Measurements from ENCODE around the gene CCM2.

The CCM2 gene

DNA sequence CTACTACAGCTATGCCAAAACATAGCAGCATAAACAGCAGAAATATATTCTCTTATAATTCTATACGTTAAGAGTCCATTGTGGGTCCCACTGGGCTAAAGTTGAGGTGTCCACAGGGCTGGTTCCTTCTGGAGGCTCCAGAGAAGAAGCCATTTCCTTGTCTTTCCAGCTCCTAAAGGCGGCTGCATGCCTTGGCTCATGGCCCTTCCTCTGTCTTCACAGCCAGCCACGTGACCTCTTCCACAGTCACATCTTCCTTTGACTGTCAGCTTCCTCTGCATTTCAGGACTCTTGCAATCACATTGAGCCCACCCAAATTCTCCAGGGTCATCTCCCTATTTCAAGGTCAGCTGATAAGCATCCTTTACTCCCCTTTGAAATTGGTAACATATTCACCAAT lies 71.5 kb downstream of the CCM2 start:
- no peaks in the 10 kb centered on the region for H3K4me1 ChIP-seq
- H3K4me3 ChIP-seq: no peak overlapping the region
- no peak for DNase-seq (ENCODE audit: low spot score in 2 of 2)
- H3K36me3 ChIP-seq (replicated peaks): peaks cover 6% of the 10 kb centered on the region
- H3K9me3 ChIP-seq: no peaks in the 10 kb centered on the region
- in situ Hi-C loops (cut with MboI; ENCODE audit: low sequenced_read_pairs): no loop called here
- H3K27me3 ChIP-seq (ENCODE audit: low read depth): no peaks in the 10 kb centered on the region

DNA sequence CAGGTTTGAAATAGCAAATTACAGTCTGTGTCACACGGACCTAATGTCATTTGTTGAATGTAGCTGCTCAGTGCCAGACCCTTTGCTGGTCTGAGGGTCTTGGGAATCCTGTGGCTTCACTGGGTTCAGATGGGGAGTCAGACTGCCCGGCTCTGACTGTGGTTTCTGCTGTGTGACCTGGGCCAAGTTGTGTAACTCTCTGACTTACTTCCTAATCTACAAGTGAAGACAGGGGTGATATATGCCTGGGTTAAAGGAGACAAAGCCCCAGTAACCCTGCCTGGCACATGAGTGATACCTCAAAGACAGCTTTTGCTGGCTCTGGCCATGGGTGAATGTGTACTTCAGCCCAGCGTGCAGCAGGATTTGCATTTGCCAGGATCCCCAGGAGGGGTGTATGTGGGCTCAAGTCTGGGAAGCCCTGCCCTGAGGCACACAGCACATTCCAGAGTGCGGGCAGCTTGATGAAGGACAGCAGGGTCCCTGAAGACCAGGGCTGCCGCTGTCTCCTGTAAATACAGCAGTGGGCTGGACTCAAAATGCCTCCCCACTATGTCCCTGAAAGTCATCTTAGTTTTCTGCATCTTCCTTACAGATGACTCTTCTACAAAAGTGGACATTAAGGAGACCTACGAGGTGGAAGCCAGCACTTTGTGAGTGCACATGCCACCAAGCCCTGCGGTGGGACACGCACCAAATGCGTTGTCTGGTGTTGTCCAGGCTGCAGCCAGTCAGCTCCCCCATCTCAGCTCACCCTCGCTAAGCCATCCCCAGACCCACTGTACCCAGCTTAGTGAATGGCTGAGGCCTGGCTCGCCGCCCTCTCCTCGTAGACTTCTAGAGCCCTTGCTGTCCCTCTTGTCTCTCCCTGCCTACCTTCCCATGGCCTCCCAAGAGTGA lies 72.4 kb downstream of the CCM2 start:
- Histone ChIP-seq H3K9me3 (no peaks in the 10 kb centered on the region), H3K4me3 (no peak overlapping the region), H3K36me3 (replicated peaks) (peaks cover 6% of the 10 kb centered on the region), H3K27me3 (ENCODE audit: low read depth) (no peaks in the 10 kb centered on the region), H3K4me1 (no peaks in the 10 kb centered on the region)
- no peak for DNase-seq (ENCODE audit: low spot score in 2 of 2)
- in situ Hi-C loops (cut with MboI; ENCODE audit: low sequenced_read_pairs): no loop called here

DNA sequence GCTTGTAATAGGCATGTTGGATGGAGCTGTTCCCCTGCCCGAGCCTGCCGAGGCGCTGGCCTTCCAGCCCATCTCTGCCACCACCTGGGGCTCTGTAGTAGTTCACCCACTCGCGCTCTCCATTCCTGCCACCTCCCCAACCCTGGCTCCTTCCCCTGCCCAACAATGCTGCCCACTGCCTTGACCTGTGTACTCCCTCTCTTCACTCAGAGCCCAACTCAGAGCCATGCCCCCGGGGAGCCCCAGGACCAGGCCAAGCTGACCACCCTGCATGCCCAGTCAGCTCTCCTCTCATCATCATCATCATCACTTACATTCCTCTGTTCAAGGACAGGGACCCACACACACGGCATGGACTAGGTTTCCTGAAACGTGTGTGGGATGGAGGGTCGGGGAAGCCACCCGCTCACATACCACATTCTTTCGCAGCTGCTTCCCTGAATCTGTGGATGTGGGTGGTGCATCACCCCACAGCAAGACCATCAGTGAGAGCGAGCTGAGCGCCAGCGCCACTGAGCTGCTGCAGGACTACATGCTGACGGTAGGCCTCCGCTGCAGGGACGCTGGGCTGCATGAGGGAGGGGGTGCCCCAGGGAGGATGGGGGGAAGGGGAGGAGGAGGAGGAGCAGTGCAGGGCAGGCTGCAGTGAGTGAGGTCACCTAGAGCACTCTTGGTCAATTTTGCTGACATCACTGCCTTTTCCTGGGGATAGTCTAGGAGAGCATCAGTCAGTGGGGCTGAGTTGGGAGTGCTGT lies 73.2 kb downstream of the CCM2 start:
- peaks cover 6% of the 10 kb centered on the region for H3K36me3 ChIP-seq (replicated peaks)
- no peaks in the 10 kb centered on the region for H3K4me1 ChIP-seq
- H3K4me3 ChIP-seq: no peak overlapping the region
- no peak for DNase-seq (ENCODE audit: low spot score in 2 of 2)
- no peaks in the 10 kb centered on the region for H3K9me3 ChIP-seq
- in situ Hi-C loops (cut with MboI; ENCODE audit: low sequenced_read_pairs): no loop called here
- H3K27me3 ChIP-seq (ENCODE audit: low read depth): no peaks in the 10 kb centered on the region

DNA sequence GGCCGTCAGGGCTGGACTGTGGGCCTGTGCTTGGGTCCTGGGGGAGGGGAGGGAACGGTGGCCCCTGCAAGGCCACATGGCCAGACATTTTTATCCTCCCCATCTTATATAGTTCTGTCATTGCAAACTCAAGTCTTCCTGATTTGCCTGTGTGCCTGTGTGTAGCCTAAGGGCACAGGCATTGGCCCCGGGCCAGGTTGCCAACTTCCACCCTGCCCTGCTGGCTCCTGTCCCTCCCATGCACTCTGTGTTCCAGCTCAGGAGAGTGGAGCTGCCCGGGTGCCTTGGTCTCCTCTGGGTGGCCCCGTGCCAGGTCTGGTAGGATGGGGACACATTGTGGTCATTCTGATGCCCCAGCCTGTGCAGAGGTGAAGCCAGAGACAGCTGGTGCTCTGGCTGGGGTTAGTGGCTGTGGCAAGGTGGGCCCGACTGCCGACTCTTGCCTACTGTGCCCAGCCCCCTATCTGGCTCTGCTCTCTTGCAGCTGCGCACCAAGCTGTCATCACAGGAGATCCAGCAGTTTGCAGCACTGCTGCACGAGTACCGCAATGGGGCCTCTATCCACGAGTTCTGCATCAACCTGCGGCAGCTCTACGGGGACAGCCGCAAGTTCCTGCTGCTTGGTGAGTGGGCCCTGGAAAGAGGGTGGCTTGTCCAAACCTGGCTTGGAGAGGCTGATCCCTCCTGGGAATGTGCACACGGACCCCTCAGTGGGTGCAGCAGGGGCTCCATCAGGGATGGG lies 74.0 kb downstream of the CCM2 start:
- Histone ChIP-seq H3K27me3 (ENCODE audit: low read depth) (no peaks in the 10 kb centered on the region), H3K4me1 (no peaks in the 10 kb centered on the region), H3K4me3 (no peak overlapping the region), H3K36me3 (replicated peaks) (peaks cover 6% of the 10 kb centered on the region), H3K9me3 (no peaks in the 10 kb centered on the region)
- no peak for DNase-seq (ENCODE audit: low spot score in 2 of 2)
- in situ Hi-C loops (cut with MboI; ENCODE audit: low sequenced_read_pairs): no loop called here

DNA sequence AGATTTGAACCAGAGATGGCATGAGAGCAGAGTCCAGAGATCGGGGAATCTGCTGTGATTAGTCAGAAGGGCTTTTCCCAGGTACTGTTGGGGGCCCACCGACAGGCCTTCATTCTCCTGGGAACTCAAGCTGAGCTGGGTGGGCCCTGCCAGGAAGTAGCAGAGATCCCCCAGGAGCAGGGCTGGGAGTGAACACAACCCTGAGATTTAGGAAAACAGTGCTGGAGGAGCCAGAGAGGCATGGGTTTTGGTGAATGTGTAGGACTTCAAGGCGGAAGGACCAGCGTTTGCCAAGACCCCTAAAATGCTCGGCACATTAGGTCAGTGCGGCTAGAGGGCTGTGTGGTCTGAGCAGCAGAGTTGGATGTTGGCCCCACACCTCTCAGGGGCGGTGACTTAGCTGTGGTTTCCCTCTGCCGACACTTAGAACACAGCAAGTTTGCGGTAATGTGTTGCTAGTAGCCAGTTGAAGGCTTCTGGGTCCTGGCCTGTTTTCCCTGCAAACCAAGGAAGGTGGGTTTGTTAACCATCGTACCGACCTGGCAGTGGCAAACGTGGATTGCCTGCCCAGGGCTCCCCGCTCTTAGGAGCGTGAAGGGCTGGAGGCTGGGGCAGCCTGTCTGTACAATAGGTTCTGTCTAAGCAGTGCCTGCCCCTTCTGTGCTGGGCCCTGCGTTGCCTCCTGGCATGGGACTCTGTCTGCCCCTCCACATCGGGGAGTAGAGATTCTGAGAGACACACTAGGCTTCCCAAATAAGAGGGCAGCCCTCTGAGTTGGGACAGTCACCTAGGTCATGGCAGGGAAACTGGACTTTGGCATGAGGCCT lies 74.7 kb downstream of the CCM2 start:
- in situ Hi-C loops (cut with MboI; ENCODE audit: low sequenced_read_pairs): no loop called here
- H3K36me3 ChIP-seq (replicated peaks): peaks cover 6% of the 10 kb centered on the region
- no peak for DNase-seq (ENCODE audit: low spot score in 2 of 2)

DNA sequence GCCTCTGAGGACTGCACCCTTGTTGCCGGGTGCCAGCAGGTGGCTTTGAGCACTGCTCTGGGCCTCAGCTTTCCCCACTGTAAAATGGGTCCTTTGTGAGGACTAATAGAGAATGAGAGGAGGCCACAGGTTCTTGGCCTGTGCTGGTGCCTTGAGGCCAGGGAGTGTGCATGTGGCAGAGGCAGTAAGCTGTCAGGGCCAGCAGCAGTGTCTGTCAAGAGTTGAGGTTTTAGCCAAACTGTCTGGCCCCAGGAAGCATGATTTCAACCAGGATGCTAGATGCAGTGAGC lies 75.3 kb downstream of the CCM2 start:
- peaks cover 6% of the 10 kb centered on the region for H3K36me3 ChIP-seq (replicated peaks)

More for the DNA sequence above, 74.7 kb downstream of the CCM2 start:
- no peaks in the 10 kb centered on the region for H3K4me1 ChIP-seq
- no peaks in the 10 kb centered on the region for H3K27me3 ChIP-seq (ENCODE audit: low read depth)
- H3K4me3 ChIP-seq: no peak overlapping the region
- no peaks in the 10 kb centered on the region for H3K9me3 ChIP-seq

DNA sequence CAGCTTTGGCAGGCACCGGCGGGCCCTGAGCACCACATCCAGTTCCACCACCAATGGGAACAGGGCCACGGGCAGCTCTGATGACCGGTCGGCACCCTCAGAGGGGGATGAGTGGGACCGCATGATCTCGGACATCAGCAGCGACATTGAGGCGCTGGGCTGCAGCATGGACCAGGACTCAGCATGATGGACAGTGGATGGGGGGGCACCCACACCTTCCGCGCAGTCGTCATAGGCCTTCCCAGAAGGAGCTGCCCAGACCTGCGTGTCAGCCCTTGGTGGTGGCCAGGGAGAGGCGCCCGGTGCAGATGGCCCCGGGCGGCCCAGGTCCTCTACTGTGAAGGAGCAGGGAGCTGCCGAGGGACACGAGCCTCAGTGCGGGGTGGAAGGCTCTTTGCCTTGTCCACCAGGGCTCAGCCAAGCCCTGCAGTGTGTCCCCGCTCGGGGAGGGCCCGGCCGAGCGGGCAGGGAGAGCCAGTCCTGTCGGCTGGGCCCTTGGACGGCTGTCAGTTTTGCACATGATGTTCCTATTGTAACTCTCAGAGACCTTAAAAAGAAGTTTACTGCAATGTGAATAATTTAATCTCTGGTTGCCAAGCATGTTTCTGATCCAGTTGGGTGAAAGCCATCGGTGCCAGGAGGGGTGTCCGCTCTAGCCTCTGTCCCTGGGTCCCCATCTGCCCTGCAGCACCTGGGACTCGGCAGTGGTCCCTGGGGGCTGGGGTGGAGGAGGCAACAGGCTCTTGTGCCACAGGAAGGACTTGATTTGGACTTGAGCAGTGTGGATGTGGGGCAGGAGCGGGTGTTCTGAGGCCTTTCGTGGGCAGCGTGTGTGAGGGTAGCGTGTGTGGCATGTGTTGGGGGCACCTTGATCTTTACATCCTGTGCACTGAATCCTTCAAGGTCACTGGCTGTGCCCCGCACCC lies 76.1 kb downstream of the CCM2 start:
- no peaks in the 10 kb centered on the region for H3K27me3 ChIP-seq (ENCODE audit: low read depth)
- H3K9me3 ChIP-seq: no peaks in the 10 kb centered on the region
- DNase-seq (ENCODE audit: low spot score in 2 of 2): no peak
- H3K4me3 ChIP-seq: no peak overlapping the region
- in situ Hi-C loops (cut with MboI; ENCODE audit: low sequenced_read_pairs): no loop called here
- H3K4me1 ChIP-seq: no peaks in the 10 kb centered on the region
- H3K36me3 ChIP-seq (replicated peaks): peaks cover 6% of the 10 kb centered on the region

More for the DNA sequence above, 75.3 kb downstream of the CCM2 start:
- DNase-seq (ENCODE audit: low spot score in 2 of 2): no peak
- Histone ChIP-seq H3K4me1 (no peaks in the 10 kb centered on the region), H3K27me3 (ENCODE audit: low read depth) (no peaks in the 10 kb centered on the region), H3K9me3 (no peaks in the 10 kb centered on the region), H3K4me3 (no peak overlapping the region)
- in situ Hi-C loops (cut with MboI; ENCODE audit: low sequenced_read_pairs): no loop called here

DNA sequence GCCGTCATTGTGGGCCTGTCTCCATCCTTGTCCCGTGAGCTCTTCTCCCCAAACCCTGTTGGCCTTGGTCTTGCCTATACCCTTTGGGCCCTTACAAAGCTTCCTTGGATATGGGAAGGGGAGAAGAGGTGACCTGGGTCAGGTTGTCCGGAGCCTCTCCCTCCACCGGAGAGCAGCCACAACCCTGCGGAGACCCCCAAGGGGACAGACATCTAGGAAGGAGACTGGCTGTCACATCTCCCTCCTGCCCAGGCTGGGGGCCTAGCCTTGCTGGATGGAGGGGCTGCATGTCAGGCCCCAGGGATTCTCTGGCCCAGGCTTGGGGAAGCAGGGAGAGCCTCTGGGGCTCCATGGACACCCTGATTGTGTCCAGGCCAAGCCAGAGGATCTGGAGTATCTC lies 76.9 kb downstream of the CCM2 start:
- Histone ChIP-seq H3K27me3 (ENCODE audit: low read depth) (no peaks in the 10 kb centered on the region), H3K36me3 (replicated peaks) (peaks cover 6% of the 10 kb centered on the region), H3K9me3 (no peaks in the 10 kb centered on the region), H3K4me1 (no peaks in the 10 kb centered on the region), H3K4me3 (no peak overlapping the region)
- in situ Hi-C loops (cut with MboI; ENCODE audit: low sequenced_read_pairs): no loop called here
- no peak for DNase-seq (ENCODE audit: low spot score in 2 of 2)

DNA sequence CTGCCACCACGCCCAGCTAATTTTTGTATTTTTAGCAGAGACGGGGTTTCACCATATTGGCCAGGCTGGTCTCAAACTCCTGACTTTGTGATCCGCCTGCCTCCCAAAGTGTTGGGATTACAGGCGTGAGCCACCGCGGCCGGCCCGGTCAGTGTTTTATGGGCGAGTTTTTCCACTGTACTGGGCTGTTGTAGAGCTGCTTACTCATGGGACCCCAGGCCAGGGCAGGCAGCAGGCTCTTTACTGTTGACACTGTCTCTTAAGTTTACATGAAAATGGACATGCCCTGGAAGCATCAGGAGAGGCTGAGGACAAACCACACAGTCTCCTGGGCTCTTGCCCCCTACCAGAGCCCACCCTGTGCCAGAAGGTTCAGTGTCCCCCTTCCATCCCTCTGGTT lies 77.6 kb downstream of the CCM2 start:
- Histone ChIP-seq H3K36me3 (replicated peaks) (peaks cover 6% of the 10 kb centered on the region), H3K4me1 (no peaks in the 10 kb centered on the region), H3K27me3 (ENCODE audit: low read depth) (no peaks in the 10 kb centered on the region), H3K4me3 (no peak overlapping the region), H3K9me3 (no peaks in the 10 kb centered on the region)
- in situ Hi-C loops (cut with MboI; ENCODE audit: low sequenced_read_pairs): no loop called here
- DNase-seq (ENCODE audit: low spot score in 2 of 2): no peak

DNA sequence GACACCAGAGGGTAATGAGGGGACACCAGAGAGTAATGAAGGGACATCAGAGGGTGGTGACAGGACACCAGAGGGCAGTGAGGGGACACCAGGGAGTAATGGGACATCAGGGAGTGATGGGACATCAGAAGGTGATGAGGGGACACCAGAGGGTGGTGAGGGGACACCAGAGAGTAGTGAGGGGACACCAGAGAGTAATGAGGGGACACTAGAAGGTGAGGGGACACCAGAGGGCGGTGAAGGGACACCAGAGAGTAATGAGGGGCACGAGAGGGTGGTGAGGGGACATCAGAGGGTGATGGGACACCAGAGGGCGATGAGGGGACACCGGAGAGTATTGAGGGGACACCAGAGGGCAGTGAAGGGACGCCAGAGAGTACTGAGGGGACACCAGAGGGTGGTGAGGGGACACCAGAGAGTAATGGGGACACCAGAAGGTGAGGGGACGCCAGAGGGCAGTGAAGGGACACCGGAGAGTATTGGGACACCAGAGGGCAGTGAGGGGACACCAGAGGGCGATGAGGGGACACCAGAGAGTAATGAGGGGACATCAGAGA lies 78.2 kb downstream of the CCM2 start:
- H3K4me1 ChIP-seq: no peaks in the 10 kb centered on the region
- no peaks in the 10 kb centered on the region for H3K27me3 ChIP-seq (ENCODE audit: low read depth)
- no peaks in the 10 kb centered on the region for H3K9me3 ChIP-seq
- no peak for DNase-seq (ENCODE audit: low spot score in 2 of 2)
- peaks cover 6% of the 10 kb centered on the region for H3K36me3 ChIP-seq (replicated peaks)
- in situ Hi-C loops (cut with MboI; ENCODE audit: low sequenced_read_pairs): no loop called here
- no peak overlapping the region for H3K4me3 ChIP-seq

DNA sequence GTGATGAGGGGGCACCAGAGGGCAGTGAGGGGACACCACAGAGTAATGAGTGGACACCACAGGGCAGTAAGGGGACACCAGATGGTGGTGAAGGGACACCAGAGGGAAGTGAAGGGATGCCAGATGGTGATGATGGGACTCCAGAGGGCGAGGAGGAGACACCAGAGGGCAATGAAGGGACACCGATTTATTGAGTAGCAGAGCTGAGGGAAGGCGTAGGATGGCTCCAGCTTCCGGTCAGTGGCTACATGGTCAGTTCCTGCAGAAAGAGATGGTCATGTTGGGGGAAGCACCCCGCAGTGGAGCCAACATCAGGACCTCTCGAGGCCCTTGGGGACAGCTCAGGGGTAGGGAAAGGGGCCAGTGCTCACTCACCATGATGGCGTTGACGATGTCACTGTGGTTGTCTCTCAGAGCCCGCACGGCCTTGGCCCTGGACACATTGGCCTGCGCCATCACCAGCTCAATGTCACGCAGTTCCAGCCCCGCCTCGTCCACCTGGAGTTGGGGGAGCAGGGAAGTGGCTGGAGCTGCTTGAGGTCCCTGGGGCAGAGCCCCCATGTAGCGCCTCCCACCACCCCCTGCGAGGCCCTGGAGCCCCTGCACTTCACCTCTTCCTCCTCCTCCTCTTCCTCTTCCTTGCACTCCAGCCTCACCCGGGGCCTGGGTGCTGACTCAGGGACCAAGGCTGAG lies 80.4 kb downstream of the CCM2 start:
- H3K4me3 ChIP-seq: no peak overlapping the region

More for the DNA sequence above, 80.4 kb downstream of the CCM2 start:
- Histone ChIP-seq H3K27me3 (ENCODE audit: low read depth) (no peaks in the 10 kb centered on the region), H3K9me3 (no peaks in the 10 kb centered on the region), H3K36me3 (replicated peaks) (no peaks in the 10 kb centered on the region; the same call in 1 of the 2 replicates), H3K4me1 (no peaks in the 10 kb centered on the region)
- in situ Hi-C loops (cut with MboI; ENCODE audit: low sequenced_read_pairs): no loop called here
- no peak for DNase-seq (ENCODE audit: low spot score in 2 of 2)

Data from HAP-1 (cell line).